Liver (tissue), 9 donors: Measurements from ENCODE around the gene KLF1. TPM values are rescaled to one million over a fixed set of nuclear protein-coding genes. Genes with fewer than 3 reads are reported as not detected.

Source experiments
- DNase-seq: peaks from one replicate; pipeline ENCODE4 v3.0.0-alpha.2; 2017; ENCODE audit warnings: low spot score
- H3K27ac ChIP-seq, 2 donors: one replicate each; pipeline ENCODE4 v1.7.0; 2013; ENCODE audit warnings: inconsistent platforms in 2 of 2, low read length in 2 of 2, control low read depth in 1 of 2, low read depth in 1 of 2, mild to moderate bottlenecking in 1 of 2
- H3K27me3 ChIP-seq, 4 donors: one replicate each; pipeline versions ENCODE4 v1.6.1 to v1.7.0; 2013; ENCODE audit warnings: low read length in 3 of 4, inconsistent platforms in 1 of 4, mild to moderate bottlenecking in 1 of 4, moderate library complexity in 1 of 4; ENCODE audit not compliant: control insufficient read depth in 4 of 4, insufficient read depth in 4 of 4
- H3K36me3 ChIP-seq, 4 donors: one replicate each; pipeline versions ENCODE4 v1.6.1 to v1.7.0; 2013; ENCODE audit warnings: low read length in 3 of 4, mild to moderate bottlenecking in 3 of 4, low read depth in 1 of 4, moderate library complexity in 1 of 4; ENCODE audit not compliant: control insufficient read depth in 4 of 4, insufficient read depth in 3 of 4
- H3K4me1 ChIP-seq, 4 donors: one replicate each; pipeline versions ENCODE4 v1.6.1 to v1.7.0; 2013; ENCODE audit warnings: low read length in 3 of 4, mild to moderate bottlenecking in 3 of 4, moderate library complexity in 1 of 4; ENCODE audit not compliant: control insufficient read depth in 4 of 4, insufficient read depth in 4 of 4
- H3K4me3 ChIP-seq, 3 donors: one replicate each; pipeline versions ENCODE4 v1.6.1 to v1.7.0; 2013; ENCODE audit warnings: low read length in 3 of 3, control low read depth in 1 of 3, low read depth in 1 of 3, mild to moderate bottlenecking in 1 of 3
- H3K9ac ChIP-seq, 2 donors: one replicate each; pipeline ENCODE4 v1.7.0; 2013; ENCODE audit warnings: low read length in 2 of 2, mild to moderate bottlenecking in 2 of 2, moderate library complexity in 2 of 2, control low read depth in 1 of 2, low read depth in 1 of 2
- H3K9me3 ChIP-seq, 4 donors: one replicate each; pipeline versions ENCODE4 v1.6.1 to v1.7.0; 2013; ENCODE audit warnings: low read length in 3 of 4; ENCODE audit not compliant: control insufficient read depth in 4 of 4
- ATF3 ChIP-seq: IDR thresholded peaks from 2 replicates; pipeline ENCODE4 v1.6.1; 2016; ENCODE audit warnings: antibody characterized with exemption
- CTCF ChIP-seq: fragments of 150-350 bp; IDR thresholded peaks from 2 replicates; pipeline ENCODE4 v1.5.1; 2017; ENCODE audit warnings: improper control_type of control experiment, low read depth, low read length; ENCODE audit not compliant: missing input control
- EGR1 ChIP-seq, 2 donors: IDR thresholded peaks; 2 replicates each; pipeline ENCODE4 v1.6.1; 2016 to 2018; ENCODE audit warnings: antibody characterized with exemption in 2 of 2, low read depth in 2 of 2
- FOXA1 ChIP-seq: IDR thresholded peaks from 2 replicates; pipeline ENCODE4 v1.6.1; 2016; ENCODE audit warnings: antibody characterized with exemption
- FOXA2 ChIP-seq: IDR thresholded peaks from 2 replicates; pipeline ENCODE4 v1.6.1; 2016; ENCODE audit warnings: antibody characterized with exemption
- GABPA ChIP-seq, 2 donors: IDR thresholded peaks in 1 of 2; conservative IDR thresholded peaks in 1 of 2; 2 replicates each; pipeline ENCODE4 v1.6.1; 2016; ENCODE audit warnings: antibody characterized with exemption in 2 of 2, mild to moderate bottlenecking in 1 of 2, moderate library complexity in 1 of 2
- HNF4A ChIP-seq, 2 donors: conservative IDR thresholded peaks; 2 replicates each; pipeline ENCODE4 v1.6.1; 2016; ENCODE audit warnings: antibody characterized with exemption in 2 of 2, mild to moderate bottlenecking in 2 of 2
- HNF4G ChIP-seq: IDR thresholded peaks from 2 replicates; pipeline ENCODE4 v1.6.1; 2016; ENCODE audit warnings: antibody characterized with exemption
- JUND ChIP-seq, 2 donors: IDR thresholded peaks; 2 replicates each; pipeline ENCODE4 v1.6.1; 2016; ENCODE audit warnings: antibody characterized with exemption in 2 of 2
- MAX ChIP-seq: IDR thresholded peaks from 2 replicates; pipeline ENCODE4 v1.6.1; 2016; ENCODE audit warnings: antibody characterized with exemption
- NR2F2 ChIP-seq: IDR thresholded peaks from 2 replicates; pipeline ENCODE4 v1.6.1; 2016; ENCODE audit warnings: antibody characterized with exemption
- RAD21 ChIP-seq, 2 donors: IDR thresholded peaks; 2 replicates each; pipeline ENCODE4 v1.6.1; 2016; ENCODE audit warnings: antibody characterized with exemption in 2 of 2, mild to moderate bottlenecking in 2 of 2
- REST ChIP-seq: IDR thresholded peaks from 2 replicates; pipeline ENCODE4 v1.6.1; 2016; ENCODE audit warnings: antibody characterized with exemption, mild to moderate bottlenecking
- RXRA ChIP-seq, 2 donors: IDR thresholded peaks; 2 replicates each; pipeline ENCODE4 v1.6.1; 2017 to 2018; ENCODE audit warnings: antibody characterized with exemption in 2 of 2, mild to moderate bottlenecking in 1 of 2
- SP1 ChIP-seq: IDR thresholded peaks from 2 replicates; pipeline ENCODE4 v1.6.1; 2018; ENCODE audit warnings: antibody characterized with exemption, mild to moderate bottlenecking
- TAF1 ChIP-seq: conservative IDR thresholded peaks from 2 replicates; pipeline ENCODE4 v1.6.1; 2016; ENCODE audit warnings: antibody characterized with exemption, mild to moderate bottlenecking
- YY1 ChIP-seq: IDR thresholded peaks from 2 replicates; pipeline ENCODE4 v1.6.1; 2016; ENCODE audit warnings: antibody characterized with exemption, mild to moderate bottlenecking
- ZBTB33 ChIP-seq: IDR thresholded peaks from 2 replicates; pipeline ENCODE4 v1.6.1; 2016; ENCODE audit warnings: antibody characterized with exemption
- WGBS: extraction: QIAGEN DNeasy Blood & Tissue Kit; methylation state at CpG from one replicate; pipeline ENCODE4 v1.1.7; 2013; 5-methylcytosine and 5-hydroxymethylcytosine counted together
- polyA plus RNA-seq, 2 donors: library from polyadenylated mRNA; stranded (reverse) in 1 of 2; unstranded in 1 of 2; fragments of 200-250 nt in 1 of 2; fragments of >200 nt in 1 of 2; fragmentation: Nextera tagmentation in 1 of 2; extraction: Ambion mirVana in 1 of 2; gene quantifications; one replicate each; pipeline versions ENCODE4 v1.2.1 to v1.2.3, GENCODE V29; 2013 to 2015
- total RNA-seq, 2 donors: library from RNA; depleted of rRNA; stranded (reverse); fragments of >200 nt; gene quantifications; one replicate each; pipeline ENCODE4 v1.2.3, GENCODE V29; 2014
- donor health status: healthy.
- donor health status: healthy.
- donor health status: healthy.
- donor health status: healthy.
- donor health status: healthy.

The KLF1 gene
- total and polyA plus RNA-seq, 4 donors, result 234 TPM; not detected in 3

GRCh38 chr19:12907166-12907565 lies 20.2 kb upstream of the KLF1 start:
- Histone ChIP-seq H3K4me1 (no peaks in the 10 kb centered on the region), H3K4me3 (no peak overlapping the region), H3K9ac (no peak overlapping the region), H3K36me3 (peaks cover 0 to 5% (median 0%) of the 10 kb centered on the region in 4 donors), H3K9me3 (no peaks in the 10 kb centered on the region), H3K27ac (no peak overlapping the region), H3K27me3 (no peaks in the 10 kb centered on the region)
- no peak for DNase-seq
- TF ChIP-seq CTCF, result no peak
- no peak for TF ChIP-seq FOXA1
- TF ChIP-seq HNF4G, result no peak
- TF ChIP-seq JUND (IDR thresholded peaks at IDR 0.05), result no peak
- TF ChIP-seq RXRA (IDR thresholded peaks at IDR 0.05), result no peak
- TF ChIP-seq MAX, result no peak
- TF ChIP-seq ATF3, result no peak
- no peak for TF ChIP-seq HNF4A (conservative IDR thresholded peaks at IDR 0.05)
- no peak for TF ChIP-seq ZBTB33
- no peak for TF ChIP-seq SP1
- no peak for TF ChIP-seq NR2F2
- no peak for TF ChIP-seq TAF1
- TF ChIP-seq GABPA (IDR thresholded peaks at IDR 0.05 in 1 of 2, conservative IDR thresholded peaks at IDR 0.05 in 1 of 2), result no peak
- no peak for TF ChIP-seq EGR1 (IDR thresholded peaks at IDR 0.05; ENCODE audit: low read depth in 2 of 2)
- no peak for TF ChIP-seq YY1
- no peak for TF ChIP-seq RAD21 (IDR thresholded peaks at IDR 0.05)
- no peak for TF ChIP-seq REST
- no peak for TF ChIP-seq FOXA2
- 91% methylated on average over 9 of the region's 9 CpGs for WGBS
